OCI-LY7 (cell line): Measurements from ENCODE around the gene STOM. TPM values are rescaled to one million over a fixed set of nuclear protein-coding genes. Genes with fewer than 3 reads are reported as not detected.
A peak's percentile ranks its signal among the peaks of the same experiment; 100 is the strongest.

ENCODE experiments used
- BruUV-seq: library from RNA; stranded (reverse); fragments of 400-500 nt; replicated peaks from 2 replicates; lab custom pipeline; 2021; lab: Mats Ljungman, UMichigan
- CTCF ChIA-PET: fragments of 300-600 bp; sonication (Branson Sonifier 250); formaldehyde crosslinking; loops from one replicate; lab custom pipeline; 2022; ENCODE audit warnings: antibody characterized with exemption; ENCODE audit not compliant: unreplicated experiment; lab: Charles Lee
- POLR2A ChIA-PET: fragments of 300-600 bp; sonication (Branson Sonifier 250); formaldehyde crosslinking; loops from one replicate; lab custom pipeline; 2022; ENCODE audit warnings: antibody characterized with exemption; lab: Charles Lee
- DNase-seq: peaks from one replicate; pipeline ENCODE4 v3.0.0-alpha.2; 2015; ENCODE audit warnings: low spot score
- H2AFZ ChIP-seq: fragments of 200-600 bp; sonication (generic), shearing (Covaris generic); 2 replicates; pipeline ENCODE4 v1.6.1; 2014; ENCODE audit warnings: mild to moderate bottlenecking, antibody characterized with exemption, low read length, moderate library complexity
- H3K27ac ChIP-seq: fragments of 200-600 bp; sonication (generic); 2 replicates; pipeline ENCODE4 v1.5.1; 2014; ENCODE audit warnings: mixed run types, low read depth, mild to moderate bottlenecking, moderate library complexity, low read length, inconsistent platforms; ENCODE audit not compliant: poor library complexity, severe bottlenecking
- H3K36me3 ChIP-seq: fragments of 200-600 bp; sonication (generic); 2 replicates; pipeline ENCODE4 v1.6.1; 2014; ENCODE audit warnings: mild to moderate bottlenecking, antibody characterized with exemption, low read length, moderate library complexity, mixed read lengths; ENCODE audit not compliant: insufficient read depth
- H3K4me1 ChIP-seq: fragments of 200-600 bp; sonication (generic); 2 replicates; pipeline ENCODE4 v1.5.1; 2014; ENCODE audit warnings: mild to moderate bottlenecking, low read length; ENCODE audit not compliant: insufficient read depth, poor library complexity, severe bottlenecking
- H3K4me2 ChIP-seq: fragments of 200-600 bp; sonication (generic); 2 replicates; pipeline ENCODE4 v1.6.1; 2014; ENCODE audit warnings: mild to moderate bottlenecking, low read length
- H3K4me3 ChIP-seq: fragments of 200-600 bp; sonication (generic); 2 replicates; pipeline ENCODE4 v1.5.1; 2014; ENCODE audit warnings: mild to moderate bottlenecking, low read depth, low read length; ENCODE audit not compliant: poor library complexity, severe bottlenecking
- H3K79me2 ChIP-seq: fragments of 200-600 bp; sonication (generic); 2 replicates; pipeline ENCODE4 v1.6.1; 2016; ENCODE audit warnings: low read depth, mild to moderate bottlenecking, low read length, moderate library complexity, mixed read lengths; ENCODE audit not compliant: insufficient read depth
- H3K9me2 ChIP-seq: fragments of 200-600 bp; sonication (generic); 2 replicates; pipeline ENCODE4 v1.6.1; 2016; ENCODE audit warnings: mild to moderate bottlenecking, low read length, mixed read lengths; ENCODE audit not compliant: insufficient read depth
- H3K9me3 ChIP-seq: fragments of 200-600 bp; sonication (generic); 2 replicates; pipeline ENCODE4 v1.6.1; 2014; ENCODE audit warnings: mild to moderate bottlenecking, mixed run types, low read length, mixed read lengths
- H4K20me1 ChIP-seq: fragments of 200-600 bp; sonication (generic); 2 replicates; pipeline ENCODE4 v1.6.1; 2014; ENCODE audit warnings: mild to moderate bottlenecking, antibody characterized with exemption, low read length, moderate library complexity, mixed read lengths; ENCODE audit not compliant: insufficient read depth
- EZH2phosphoT487 ChIP-seq: fragments of 200-600 bp; sonication (generic); IDR thresholded peaks from 2 replicates; pipeline ENCODE4 v1.6.1; 2018; ENCODE audit warnings: low read depth, borderline replicate concordance, mild to moderate bottlenecking, mixed run types, antibody characterized with exemption, low read length, moderate library complexity, mixed read lengths
- intact Hi-C: fragments of 100-400 bp; cut with micrococcal nuclease; formaldehyde crosslinking; loops from one replicate; pipeline ENCODE4 v1.10.0; 2022; ENCODE audit not compliant: unreplicated experiment
- total RNA-seq, 2 experiments: library from RNA; depleted of rRNA in 1 of 2; stranded (reverse); fragments of >200 nt in 1 of 2; shearing (Covaris generic) in 1 of 2; gene quantifications; 2 replicates each; pipeline ENCODE4 v1.2.3, GENCODE V29; 2014 to 2022
- TF ChIP-seq, protein P1 (sequence below): fragments of 200-600 bp; sonication (generic); conservative IDR thresholded peaks from 2 replicates; pipeline ENCODE4 v1.5.1; 2014; ENCODE audit warnings: mild to moderate bottlenecking, antibody characterized with exemption, low read length, moderate library complexity, mixed read lengths

STOM gene
- total RNA-seq, 2 experiments from 2014 or later, result 5.7 to 7.3 TPM

DNA sequence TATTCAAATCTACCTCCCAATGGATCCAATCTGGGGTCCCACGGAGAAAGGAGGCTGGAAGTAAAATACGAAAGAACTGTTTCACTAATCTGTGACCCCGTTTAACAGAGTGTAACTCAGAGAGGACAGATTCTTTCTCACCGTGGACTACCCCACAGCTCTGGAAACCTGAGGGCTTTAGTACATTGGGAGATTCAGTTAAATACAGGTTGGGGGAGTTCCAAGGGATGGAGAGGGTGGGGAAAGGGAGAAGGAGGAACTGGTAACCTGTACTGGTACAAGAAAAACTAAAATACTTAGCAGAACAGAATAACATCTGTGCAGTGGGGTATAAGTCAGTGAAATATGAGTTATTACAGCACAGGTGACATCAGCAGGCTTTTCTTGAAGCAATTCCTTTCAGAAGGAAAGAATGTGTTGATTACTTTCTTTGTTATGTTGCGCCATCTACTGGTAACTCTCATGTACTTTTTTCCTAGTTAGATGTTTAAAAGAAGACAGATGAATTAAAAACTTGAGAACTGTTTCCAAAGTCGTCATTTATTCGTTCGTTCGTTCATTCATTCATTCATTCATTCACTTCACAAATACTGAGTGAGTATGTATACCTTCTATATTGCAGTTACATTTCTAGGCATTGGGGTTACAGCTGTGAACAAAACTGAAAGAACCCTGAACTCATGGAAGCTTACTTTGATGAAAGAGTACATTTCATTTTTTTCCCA lies 30.0 kb upstream of the STOM start:
- no peak for TF ChIP-seq EZH2phosphoT487
- TF ChIP-seq, protein P1, sequence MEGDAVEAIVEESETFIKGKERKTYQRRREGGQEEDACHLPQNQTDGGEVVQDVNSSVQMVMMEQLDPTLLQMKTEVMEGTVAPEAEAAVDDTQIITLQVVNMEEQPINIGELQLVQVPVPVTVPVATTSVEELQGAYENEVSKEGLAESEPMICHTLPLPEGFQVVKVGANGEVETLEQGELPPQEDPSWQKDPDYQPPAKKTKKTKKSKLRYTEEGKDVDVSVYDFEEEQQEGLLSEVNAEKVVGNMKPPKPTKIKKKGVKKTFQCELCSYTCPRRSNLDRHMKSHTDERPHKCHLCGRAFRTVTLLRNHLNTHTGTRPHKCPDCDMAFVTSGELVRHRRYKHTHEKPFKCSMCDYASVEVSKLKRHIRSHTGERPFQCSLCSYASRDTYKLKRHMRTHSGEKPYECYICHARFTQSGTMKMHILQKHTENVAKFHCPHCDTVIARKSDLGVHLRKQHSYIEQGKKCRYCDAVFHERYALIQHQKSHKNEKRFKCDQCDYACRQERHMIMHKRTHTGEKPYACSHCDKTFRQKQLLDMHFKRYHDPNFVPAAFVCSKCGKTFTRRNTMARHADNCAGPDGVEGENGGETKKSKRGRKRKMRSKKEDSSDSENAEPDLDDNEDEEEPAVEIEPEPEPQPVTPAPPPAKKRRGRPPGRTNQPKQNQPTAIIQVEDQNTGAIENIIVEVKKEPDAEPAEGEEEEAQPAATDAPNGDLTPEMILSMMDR, result peak; percentile 88
- CTCF ChIA-PET, result interaction anchor here (0.6 to 1.2 kb wide), 3 partner anchors 80 to 121 kb away, joined by 3 to 5 read pairs (median 3); no protein-coding TSS in a partner anchor
- no TSS peak for BruUV-seq
- H3K9me3 ChIP-seq, result no peaks in the 10 kb centered on the region
- no peaks in the 10 kb centered on the region for H3K79me2 ChIP-seq
- intact Hi-C loops, result loop anchor here (1.0 to 10.0 kb wide), 4 partner anchors 80 to 643 kb away; no protein-coding TSS in a partner anchor
- no peaks in the 10 kb centered on the region for H3K9me2 ChIP-seq
- no peaks in the 10 kb centered on the region for H3K36me3 ChIP-seq
- POLR2A ChIA-PET, result interaction anchor here (0.6 to 1.2 kb wide), 2 partner anchors 188 to 638 kb away, joined by 3 read pairs; no protein-coding TSS in a partner anchor
- H2AFZ ChIP-seq, result no peak overlapping the region
- DNase-seq, result peak; percentile 75
- H3K4me2 ChIP-seq, result no peak overlapping the region
- no peak overlapping the region for H3K4me3 ChIP-seq
- H3K4me1 ChIP-seq, result no peaks in the 10 kb centered on the region
- no peak overlapping the region for H3K27ac ChIP-seq
- no peaks in the 10 kb centered on the region for H4K20me1 ChIP-seq

GRCh38 chr9:121399126-121399882 lies 29.3 kb upstream of the STOM start:
- Histone ChIP-seq H3K4me3 (no peak overlapping the region), H3K4me2 (no peak overlapping the region), H3K9me3 (no peaks in the 10 kb centered on the region), H4K20me1 (no peaks in the 10 kb centered on the region), H3K27ac (no peak overlapping the region), H2AFZ (no peak overlapping the region), H3K9me2 (no peaks in the 10 kb centered on the region), H3K79me2 (no peaks in the 10 kb centered on the region), H3K4me1 (no peaks in the 10 kb centered on the region), H3K36me3 (no peaks in the 10 kb centered on the region)
- ChIA-PET POLR2A (interaction anchor here (1.2 kb wide), 1 partner anchor 187 kb away, joined by 3 read pairs; no protein-coding TSS in a partner anchor), CTCF (interaction anchor here (0.9 to 1.2 kb wide), 2 partner anchors 79 to 120 kb away, joined by 3 to 5 read pairs; no protein-coding TSS in a partner anchor)
- TF ChIP-seq EZH2phosphoT487, result no peak
- TF ChIP-seq, protein P1, result no peak
- intact Hi-C loops, result no loop called here
- no peak for DNase-seq
- no TSS peak for BruUV-seq
